NCI-H1417 treated with DMSO at 0.1 percent for 48 hours (cell line): ENCODE data around the gene PLEKHG4B.

ENCODE experiments used
- DNase-seq: peaks from one replicate; lab custom pipeline; 2025; lab: John Stamatoyannopoulos, UW

PLEKHG4B gene

DNA sequence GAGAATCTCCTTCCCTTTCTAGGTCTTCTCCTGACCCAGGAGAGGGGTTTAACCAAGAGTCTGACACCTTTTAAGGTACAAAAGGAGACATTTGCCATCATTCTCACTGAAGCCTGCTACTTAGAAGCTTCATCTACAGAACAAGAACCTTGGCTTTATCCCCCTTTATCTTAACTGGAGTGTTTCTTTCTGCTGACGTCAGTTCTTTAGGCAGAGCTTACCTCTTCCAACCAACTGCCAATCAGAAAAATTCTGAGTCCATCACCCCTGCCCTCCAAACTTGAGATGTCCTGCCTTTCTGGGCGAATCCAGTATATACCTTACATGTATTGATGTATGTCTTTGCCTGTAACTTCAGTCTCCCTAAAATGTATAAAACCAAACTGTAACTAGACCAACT is 37.2 kb downstream of the PLEKHG4B start:
- DNase-seq: no peak

DNA sequence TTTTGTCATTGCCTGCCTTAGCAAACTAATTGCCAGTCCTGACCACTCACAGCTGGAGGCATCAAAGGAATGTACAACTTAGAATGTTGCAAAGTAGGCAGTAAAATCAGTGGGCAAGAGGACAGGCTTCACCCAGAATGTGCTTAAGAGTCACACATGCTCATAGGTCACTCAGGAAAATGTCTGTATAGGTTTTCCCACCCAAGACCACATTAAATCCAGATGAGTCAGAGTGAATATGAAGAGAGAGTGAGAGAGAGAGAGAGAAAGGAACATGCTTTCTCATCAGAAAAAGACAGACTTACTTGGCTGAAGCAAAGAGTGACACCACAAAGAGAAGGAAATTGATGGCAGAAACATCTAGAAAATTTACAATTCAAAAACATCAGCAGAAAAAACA is 37.9 kb downstream of the PLEKHG4B start:
- DNase-seq: no peak

DNA sequence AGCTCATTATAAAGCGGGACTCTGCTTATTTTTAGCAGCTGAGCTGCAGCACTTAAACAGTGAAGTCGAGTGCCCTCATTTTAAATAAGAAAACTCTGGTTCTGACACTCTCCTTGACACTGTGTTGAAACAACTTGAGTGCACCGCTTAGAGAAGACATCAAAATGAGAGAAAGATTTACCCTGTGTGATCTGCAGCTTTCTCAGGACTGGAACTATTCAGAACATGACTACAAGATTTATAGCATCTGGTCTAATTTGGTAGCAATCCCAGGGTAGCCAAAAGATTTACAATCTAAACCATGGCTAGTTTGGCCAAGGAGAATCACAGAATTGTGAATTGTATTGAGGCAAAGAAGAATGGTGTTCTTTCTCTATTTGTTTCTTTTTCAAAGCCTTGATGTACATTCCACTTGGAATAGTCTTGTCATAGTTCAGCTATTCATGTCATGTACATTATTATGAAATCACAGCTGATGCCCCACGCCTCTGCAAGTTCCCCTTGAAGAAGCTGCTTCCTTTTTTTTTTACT is 38.7 kb downstream of the PLEKHG4B start:
- no peak for DNase-seq

DNA sequence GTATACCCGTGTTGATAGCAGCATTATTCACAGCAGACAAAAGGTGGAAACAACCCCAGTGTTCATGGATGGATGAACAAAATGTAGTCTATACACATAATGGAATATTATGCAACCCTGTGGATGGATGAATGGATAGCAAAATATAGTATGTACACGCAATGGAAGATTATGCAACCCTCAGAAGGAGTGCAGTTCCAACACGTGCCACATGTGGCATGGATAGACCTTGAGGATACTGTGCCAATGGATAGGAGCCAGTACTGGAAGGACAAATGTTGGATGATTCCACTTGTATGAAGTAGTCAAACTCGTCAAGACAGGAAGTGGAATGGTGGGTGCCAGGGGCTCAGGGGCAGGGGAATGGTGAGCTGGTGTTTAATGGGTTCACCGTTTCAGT is 44.9 kb downstream of the PLEKHG4B start:
- no peak for DNase-seq

DNA sequence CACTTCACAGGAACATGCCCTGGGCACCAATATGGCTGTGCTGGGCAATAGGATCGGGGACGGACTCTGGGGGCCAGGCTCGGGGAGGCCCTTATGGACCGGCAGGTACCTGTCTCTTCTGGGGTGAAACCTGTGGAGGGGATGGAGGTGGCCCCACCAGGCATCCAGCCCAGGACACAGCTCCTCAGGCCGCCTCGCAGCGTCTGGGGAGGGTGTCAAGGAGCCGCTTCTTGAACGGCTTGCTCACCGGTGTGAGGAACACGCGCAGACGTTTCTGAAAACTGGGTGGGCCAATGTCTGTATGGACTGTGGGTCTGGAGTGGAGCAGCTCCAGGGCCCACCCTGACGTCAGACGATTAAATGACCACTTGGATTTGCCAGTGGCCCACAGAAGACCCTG is 45.8 kb downstream of the PLEKHG4B start:
- no peak for DNase-seq

DNA sequence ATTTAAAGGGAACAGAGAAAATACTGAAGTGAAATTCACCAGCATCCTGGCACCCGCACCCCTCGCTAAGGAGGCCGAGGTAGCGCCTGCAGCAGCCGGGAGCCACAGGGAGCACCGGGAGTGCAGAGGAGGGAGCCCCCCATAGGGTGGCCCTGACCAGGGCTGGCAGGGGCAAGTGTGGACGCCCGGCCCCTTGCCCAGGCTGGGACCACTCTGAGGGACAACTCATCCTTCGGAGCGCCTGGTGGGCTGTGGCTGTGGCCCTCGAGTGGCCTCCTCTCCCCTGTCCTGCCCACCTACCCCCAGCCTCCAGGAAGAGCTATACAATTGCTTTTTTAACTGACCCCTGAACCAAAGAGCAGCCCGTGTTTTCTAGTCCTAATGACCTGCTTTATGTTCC is 47.0 kb downstream of the PLEKHG4B start:
- no peak for DNase-seq

DNA sequence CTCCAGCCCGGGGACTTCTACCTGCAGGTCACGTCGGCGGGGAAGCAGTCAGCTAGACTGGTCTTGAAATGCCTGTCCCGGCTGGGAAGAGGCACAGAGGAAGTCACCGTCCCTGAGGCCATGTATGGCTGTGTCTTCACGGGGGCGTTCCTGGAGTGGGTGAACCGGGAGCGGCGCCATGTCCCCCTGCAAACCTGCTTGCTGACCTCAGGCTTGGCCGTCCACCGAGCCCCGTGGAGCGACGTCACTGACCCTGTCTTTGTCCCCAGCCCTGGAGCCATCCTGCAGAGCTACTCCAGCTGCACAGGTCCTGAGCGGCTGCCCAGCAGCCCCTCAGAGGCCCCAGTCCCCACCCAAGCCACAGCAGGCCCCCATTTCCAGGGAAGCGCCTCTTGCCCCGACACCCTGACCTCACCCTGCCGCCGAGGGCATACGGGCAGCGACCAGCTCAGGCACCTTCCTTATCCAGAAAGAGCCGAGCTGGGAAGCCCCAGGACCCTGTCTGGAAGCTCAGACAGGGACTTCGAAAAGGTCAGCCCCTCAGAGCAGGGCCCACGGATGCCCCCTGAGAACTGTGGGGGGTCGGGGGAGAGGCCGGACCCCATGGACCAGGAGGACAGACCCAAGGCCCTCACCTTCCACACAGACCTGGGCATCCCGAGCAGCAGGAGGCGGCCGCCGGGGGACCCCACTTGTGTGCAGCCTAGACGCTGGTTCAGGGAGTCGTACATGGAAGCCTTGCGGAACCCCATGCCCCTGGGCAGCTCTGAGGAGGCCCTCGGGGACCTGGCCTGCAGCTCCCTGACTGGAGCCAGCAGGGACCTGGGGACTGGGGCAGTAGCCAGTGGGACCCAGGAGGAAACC is 47.8 kb downstream of the PLEKHG4B start:
- no peak for DNase-seq

DNA sequence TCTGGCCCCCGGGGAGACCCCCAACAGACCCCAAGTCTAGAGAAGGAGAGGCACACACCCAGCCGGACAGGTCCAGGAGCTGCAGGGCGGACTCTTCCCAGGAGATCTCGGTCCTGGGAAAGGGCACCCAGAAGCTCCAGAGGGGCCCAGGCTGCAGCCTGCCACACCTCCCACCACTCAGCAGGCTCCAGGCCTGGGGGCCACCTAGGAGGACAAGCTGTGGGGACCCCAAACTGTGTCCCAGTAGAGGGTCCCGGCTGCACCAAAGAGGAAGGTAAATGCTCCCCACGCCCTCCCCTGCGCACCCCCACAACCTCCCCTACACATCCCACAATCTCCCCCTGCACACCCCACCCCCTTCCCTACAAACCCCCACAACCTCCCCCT is 48.5 kb downstream of the PLEKHG4B start:
- no peak for DNase-seq

DNA sequence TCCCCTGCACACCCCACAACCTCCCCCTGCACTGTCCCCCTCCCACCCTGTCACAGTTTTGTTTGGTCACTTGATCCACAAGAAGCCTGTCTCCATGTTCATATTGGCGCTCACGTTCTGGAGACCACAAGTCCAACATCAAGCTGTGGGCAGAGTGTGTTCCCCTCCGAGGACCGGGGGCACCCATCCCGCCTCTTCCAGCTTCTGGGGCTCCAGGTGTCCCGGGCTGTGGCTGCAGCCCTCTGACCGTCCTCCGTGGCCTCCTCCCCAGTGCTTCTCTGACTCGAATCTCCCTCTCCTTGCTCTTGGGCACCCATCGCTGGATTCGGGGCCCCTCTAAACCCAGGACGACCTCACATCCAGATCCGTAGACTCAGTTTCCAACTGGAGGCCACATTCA is 49.2 kb downstream of the PLEKHG4B start:
- no peak for DNase-seq

DNA sequence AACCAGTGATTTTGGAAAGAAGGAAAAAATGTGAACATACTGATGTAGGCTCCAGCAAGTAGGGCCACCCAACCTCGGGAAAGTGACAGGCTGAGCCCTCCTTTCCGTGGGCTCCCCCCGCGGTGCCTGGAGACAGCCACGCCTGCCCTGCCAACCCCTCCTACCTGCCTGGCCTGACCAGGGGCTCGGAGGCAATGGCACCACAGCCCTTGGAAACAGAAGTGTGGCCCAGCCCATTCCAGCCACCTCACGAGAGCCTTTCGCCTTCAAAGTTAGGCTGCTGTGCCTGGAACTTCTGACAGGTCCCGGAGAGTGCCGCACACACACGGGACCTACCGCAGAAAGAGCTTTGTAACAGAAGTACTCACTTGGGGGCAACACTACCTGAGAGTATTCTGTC is 49.8 kb downstream of the PLEKHG4B start:
- no peak for DNase-seq

DNA sequence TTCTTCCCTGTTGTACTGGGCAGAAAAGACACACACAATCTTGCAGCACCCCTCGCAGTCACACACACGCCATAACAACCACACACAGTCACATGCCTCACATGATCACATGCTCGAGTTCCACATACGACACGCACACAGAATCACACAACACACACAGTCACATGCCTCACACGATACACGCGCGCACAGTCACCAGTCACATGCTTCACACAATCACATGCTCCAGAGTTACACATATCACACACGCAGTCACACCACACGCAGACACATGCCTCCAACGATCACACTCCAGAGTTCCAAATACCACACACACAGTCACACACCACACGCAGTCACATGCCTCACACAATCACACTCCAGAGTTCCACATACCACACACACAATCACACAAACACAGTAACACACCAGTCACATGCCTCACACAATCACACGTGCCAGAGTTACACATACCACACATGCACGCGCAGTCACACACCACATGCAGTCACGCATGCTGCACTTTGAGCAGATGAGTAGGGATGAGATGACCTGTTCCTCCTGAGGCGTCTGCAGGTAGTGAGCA is 50.4 kb downstream of the PLEKHG4B start:
- DNase-seq: no peak

DNA sequence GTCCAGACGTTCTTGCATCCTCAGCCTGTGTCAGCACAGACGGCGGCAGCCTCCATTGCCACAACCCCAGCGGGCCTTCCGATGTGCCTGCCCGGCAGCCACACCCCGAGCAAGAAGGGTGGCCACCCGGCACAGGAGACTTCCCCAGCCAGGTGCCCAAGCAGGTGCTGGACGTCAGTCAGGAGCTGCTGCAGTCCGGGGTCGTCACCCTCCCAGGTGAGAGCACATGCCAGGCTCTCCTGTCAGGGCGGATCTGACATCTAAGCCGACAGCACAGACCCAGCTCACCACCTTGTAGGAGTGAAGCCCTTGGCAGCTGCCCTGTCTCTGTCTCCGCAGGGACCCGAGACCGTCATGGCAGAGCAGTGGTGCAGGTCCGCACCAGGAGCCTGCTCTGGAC is 51.1 kb downstream of the PLEKHG4B start:
- DNase-seq: no peak

DNA sequence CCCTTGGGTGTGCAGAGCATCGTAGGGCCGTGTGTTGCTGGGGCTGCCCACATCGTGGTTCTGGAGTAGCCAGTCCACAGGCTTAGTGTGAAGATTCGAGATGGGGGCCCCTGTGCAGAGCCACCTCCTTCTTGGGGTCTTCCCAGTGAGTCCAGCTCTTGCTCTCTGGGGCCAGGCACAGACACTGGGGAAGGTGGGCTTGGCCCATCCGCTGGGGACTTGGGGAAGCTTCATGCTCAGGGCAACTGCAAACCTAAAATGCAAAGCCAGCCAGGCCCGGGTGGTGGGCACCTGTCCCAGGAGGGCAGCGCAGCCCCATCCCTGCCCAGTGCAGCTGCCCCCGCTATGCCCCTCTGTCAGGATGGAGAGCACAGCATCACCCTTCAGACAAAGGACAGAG is 53.0 kb downstream of the PLEKHG4B start:
- no peak for DNase-seq

DNA sequence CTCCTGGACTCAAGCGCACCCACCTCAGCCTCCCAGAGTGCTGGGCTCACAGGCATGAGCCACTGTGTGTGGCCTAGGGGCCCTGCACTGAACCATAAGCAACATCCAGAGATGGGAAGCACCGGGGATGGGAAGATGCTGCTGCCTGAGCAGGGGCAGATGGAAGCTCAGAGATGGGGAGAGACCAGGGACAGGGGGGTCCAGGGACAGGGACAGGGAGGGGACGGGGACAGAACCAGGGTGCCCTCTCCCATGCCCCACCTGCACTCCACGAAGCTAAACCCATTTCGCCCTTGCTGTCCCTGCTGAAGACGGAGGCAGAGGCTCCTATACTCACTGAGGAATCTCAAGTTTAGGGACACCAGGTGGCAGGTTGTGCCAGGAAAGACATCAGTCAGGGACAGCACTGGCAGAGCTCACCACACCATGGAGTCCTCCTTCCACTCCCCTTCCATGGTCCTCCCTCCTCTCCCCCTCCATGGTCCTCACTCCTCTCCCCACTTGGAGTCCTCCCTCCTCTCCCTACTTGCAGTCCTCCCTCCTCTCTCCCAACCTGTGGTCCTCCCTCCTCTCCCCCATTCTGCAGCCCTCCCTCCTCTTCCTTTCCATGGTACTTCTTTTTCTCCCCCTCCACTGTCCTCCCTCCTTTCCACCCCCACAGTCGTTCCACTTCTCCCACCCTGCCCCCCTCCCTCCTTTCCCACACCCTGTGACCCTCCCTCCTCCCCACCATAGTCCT is 53.8 kb downstream of the PLEKHG4B start:
- no peak for DNase-seq

DNA sequence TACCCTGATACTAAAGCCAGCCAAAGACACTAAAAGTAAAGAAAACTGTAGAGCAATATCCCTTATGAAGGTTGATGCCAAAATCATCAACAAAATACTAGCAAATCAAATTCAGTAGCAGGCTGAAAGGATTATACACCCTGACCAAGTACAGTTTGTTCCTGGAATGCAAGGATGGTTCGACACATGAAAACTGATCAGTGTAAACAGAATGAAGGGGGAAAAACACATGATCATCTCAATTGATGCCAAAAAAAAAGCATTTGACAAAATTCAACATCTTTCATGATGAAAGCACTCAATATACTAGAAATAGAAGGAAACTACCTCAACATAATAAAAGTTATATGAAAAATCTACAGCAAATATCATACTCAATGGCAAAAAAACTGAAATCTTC is 55.8 kb downstream of the PLEKHG4B start:
- no peak for DNase-seq

DNA sequence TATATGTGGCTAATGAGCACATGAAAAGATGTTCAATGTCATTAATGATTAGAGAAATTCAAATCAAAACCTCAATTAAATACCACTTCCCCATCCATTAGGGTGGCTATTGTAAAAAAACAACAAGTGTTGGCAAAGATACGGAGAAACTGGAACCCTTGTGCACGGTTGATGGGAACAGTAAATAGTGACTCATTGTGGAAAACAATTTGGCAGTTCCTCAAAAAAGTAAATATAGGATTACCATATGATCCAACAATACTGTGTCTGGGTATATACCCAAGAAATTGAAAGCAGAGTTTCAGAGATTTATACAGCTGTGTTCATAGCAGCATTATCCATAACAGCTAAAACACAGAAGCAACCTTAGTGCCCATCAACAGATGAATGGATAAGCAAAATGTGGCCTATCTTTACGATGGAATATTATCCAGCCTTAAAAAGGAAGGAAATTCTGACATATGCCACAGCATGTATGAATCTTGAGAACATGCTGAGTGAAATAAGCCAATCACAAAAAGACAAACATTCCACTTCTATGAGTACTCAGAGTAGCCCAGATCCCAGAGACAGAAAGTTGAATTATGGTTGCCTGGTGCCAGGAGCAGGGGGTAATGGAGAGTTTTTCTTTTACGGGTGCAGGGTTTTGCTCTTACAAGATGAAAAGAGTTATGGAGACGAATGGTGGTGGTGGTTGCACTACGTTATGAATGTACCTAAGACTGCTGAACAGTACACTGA is 57.9 kb downstream of the PLEKHG4B start:
- no peak for DNase-seq

DNA sequence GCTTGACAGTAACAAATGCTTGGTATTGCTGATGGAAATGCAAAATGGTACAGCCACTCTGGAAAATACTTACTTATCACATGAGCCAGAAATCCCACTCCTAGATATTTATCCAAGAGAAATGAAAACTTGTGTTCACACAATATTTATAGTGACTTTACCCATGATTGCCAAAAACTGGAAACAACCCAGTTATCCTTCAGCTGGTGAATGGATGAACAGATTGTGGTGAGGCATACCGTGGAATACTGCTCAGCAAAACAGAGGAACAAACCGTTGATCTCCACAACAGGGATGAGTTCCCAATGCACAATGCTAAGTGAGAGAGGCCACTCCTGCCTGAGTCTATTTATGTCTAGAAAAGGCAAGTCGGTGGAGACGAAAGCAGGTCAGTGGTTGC is 58.8 kb downstream of the PLEKHG4B start:
- DNase-seq: no peak

DNA sequence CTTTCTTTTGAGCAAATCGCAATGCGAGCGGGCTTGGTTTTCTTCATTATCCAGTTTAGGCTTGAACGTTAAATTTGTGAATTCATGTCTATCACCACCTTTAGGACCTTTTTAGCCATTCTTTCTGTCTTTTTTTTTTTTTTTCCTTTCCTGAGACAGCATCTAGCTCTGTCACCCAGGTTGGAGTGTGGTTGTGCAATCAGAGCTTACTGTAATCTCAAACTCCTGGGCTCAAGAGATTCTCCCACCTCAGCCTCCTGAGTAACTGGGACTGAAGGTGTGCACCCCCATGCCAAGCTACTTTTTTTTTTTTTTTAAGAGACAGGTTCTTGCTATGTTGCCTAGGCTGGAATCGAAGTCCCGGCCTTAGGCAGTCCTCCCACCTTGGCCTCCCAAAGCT is 60.1 kb downstream of the PLEKHG4B start:
- no peak for DNase-seq

DNA sequence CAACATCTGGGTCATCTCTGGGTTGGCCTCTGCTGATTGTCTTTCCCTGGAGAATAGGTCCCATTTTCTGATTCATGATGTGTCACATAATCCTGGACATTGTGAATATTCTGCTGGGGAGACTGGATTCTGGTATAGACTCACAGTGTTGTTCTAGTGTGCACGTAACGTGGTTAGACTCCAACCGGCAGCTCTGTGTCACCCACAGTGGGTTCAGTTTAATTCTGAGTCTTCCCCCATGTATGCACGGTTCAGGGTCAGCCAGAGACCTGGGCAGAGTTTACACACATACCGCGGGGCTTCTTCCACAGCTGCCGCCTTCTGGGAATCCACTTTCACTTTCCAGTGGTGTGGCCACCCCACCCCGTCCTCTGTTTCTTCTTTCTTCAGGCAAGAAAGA is 61.3 kb downstream of the PLEKHG4B start:
- no peak for DNase-seq

DNA sequence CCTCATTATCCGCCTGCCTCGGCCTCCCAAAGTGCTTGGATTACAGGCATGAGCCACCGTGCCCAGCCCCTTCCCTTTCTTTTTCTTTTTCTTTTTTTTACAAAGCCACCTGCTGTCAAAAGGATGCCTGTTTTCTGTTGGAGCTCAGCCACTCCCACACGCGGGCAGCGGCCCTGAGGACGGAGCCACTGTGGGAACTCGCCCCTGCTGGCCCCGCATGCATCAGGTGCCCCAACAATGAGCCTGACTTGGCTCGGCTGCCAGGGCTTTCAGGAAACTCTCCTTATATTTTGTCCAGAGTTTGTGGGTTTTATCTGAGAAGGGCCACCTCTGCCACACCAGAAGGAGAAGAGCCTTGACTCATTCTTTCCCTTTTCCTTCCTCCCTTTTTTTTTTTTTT is 62.3 kb downstream of the PLEKHG4B start:
- DNase-seq: no peak

DNA sequence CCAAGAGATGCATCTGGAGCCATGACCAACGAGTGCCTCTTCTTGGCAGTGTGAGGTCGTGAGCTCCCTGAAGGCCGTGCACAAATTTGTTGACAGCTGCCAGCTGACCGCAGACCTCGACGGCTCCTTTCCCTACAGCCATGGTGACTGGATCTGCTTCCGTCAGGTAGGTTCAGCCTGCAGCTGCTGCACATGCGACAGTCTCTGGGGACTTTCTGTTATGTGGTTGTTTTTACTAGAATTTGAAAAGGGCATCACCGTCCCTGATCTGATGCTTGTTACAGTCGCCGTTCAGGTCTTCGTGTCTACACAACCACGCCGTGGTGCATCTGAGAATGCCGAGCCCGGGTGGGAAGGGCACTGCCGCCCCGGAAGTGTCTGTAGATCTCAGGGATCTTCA is 62.9 kb downstream of the PLEKHG4B start:
- DNase-seq: no peak

DNA sequence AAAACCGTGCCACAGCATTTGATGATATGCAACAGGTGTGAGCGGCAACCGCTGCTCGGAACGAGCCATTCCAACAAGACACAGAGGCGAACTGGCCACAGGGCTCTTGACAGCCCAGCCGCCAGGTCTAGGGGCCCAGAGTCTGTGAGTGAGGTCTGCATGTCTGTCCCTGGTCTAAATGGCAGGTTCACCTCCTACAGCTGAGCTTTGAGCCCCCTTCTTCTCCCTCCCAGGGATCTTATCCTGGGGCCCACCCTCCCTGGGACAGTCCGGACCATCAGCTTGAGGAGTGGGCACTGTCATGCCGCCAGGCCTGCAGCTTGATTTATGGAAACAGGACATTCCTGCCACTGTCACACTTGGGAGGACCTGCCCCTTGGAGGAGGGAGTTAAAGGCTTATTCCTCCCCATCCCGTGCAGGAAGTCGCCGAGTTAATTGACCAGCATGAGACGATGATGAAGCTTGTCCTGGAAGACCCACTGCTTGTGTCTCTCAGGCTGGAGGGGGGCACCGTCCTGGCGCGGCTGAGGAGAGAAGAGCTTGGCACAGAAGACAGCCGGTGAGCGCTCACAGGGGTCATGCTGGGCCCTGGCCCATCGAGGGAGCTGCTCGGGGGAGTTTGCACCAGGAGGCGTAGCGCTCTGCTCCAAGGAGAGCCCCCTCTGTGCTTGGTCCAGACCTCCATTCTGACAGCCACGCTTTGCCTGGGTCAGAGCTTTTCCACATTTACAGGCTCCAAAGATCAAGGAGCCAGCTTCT is 63.9 kb downstream of the PLEKHG4B start:
- DNase-seq: no peak
